ENCODE data around the gene DUOXA2. TPM values are rescaled to one million over a fixed set of nuclear protein-coding genes. Genes with fewer than 3 reads are reported as not detected.

Gene DUOXA2
- total RNA-seq, 1 experiment from 2014 or later = 1.6 TPM

DNA sequence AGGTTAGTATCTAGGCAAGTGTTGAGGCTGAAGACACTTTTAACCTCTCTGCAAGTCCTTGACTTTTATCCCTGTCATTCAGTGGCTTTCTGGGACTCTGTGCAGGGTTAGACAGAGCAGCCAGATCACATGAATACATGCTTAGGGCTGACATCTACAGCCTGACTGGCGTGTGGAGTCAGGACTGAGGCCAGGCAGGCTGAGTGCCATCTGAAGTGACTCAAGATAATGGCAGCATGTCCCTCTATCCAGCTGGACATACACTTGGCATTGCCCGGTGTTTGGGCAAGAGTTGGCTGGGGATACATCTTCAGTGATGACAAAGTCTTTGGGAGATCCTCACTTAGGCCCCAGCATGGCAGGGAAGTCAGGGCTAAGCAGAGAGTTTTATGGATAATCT, 22.6 kb upstream of the DUOXA2 start:
- BruUV-seq (replicated peaks) = TSS peak; percentile 86
- Mint-ChIP-seq H3K36me3 (ENCODE audit: insufficient read depth, unreplicated experiment) (no peaks in the 10 kb centered on the region), H3K9me3 (ENCODE audit: unreplicated experiment) (no peaks in the 10 kb centered on the region), H3K27me3 (ENCODE audit: insufficient read depth, unreplicated experiment) (no peaks in the 10 kb centered on the region), H3K4me1 (ENCODE audit: low read depth, unreplicated experiment) (peaks cover 21% of the 10 kb centered on the region), H3K27ac (ENCODE audit: unreplicated experiment) (peak overlapping the region; percentile 59), H3K4me3 (ENCODE audit: unreplicated experiment) (no peak overlapping the region)
- ChIA-PET CTCF (interaction anchor here (2.4 kb wide), 1 partner anchor 26 kb away, joined by 11 read pairs; no protein-coding TSS in a partner anchor), POLR2A (no interaction called here)
- H3K36me3 ChIP-seq (ENCODE audit: control insufficient read depth, insufficient read depth, low read length) = no peaks in the 10 kb centered on the region
- intact Hi-C loops (cut with micrococcal nuclease; ENCODE audit: unreplicated experiment) = no loop called here
- no peaks in the 10 kb centered on the region for H3K27me3 ChIP-seq (replicated peaks; ENCODE audit: control insufficient read depth, insufficient read depth, low read length)
- peaks cover 41% of the 10 kb centered on the region for H3K4me1 ChIP-seq
- no peak overlapping the region for H3K4me3 ChIP-seq (ENCODE audit: low read depth, low read length)
- no peaks in the 10 kb centered on the region for H3K9me3 ChIP-seq
- TF ChIP-seq, protein P1, sequence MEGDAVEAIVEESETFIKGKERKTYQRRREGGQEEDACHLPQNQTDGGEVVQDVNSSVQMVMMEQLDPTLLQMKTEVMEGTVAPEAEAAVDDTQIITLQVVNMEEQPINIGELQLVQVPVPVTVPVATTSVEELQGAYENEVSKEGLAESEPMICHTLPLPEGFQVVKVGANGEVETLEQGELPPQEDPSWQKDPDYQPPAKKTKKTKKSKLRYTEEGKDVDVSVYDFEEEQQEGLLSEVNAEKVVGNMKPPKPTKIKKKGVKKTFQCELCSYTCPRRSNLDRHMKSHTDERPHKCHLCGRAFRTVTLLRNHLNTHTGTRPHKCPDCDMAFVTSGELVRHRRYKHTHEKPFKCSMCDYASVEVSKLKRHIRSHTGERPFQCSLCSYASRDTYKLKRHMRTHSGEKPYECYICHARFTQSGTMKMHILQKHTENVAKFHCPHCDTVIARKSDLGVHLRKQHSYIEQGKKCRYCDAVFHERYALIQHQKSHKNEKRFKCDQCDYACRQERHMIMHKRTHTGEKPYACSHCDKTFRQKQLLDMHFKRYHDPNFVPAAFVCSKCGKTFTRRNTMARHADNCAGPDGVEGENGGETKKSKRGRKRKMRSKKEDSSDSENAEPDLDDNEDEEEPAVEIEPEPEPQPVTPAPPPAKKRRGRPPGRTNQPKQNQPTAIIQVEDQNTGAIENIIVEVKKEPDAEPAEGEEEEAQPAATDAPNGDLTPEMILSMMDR (IDR thresholded peaks at IDR 0.05; ENCODE audit: insufficient read depth in 1 of 2, low read depth in 1 of 2, low read length in 1 of 2, severe bottlenecking in 1 of 2, unreplicated experiment in 1 of 2) = no peak
- no peak for DNase-seq

DNA sequence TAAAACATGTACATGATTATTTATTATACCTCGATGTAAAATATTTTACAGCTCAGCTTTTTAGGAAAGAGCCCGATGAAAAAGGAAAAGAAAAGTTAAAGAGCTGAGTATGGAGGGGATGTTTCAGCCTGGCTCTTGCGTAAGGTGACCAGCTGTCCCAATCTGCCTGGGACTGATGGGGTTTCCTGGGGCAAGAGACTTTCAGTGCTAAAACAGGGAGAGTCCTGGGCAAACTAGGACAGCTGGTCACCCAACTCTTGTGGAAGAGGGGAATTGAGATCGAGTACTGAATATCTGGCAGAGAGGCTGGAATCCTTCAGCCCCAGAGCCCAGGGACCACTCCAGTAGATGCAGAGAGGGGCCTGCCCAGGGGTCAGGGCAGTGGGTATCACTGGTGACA, 21.1 kb upstream of the DUOXA2 start:
- POLR2A ChIA-PET = no interaction called here
- no peak overlapping the region for H3K4me3 ChIP-seq (ENCODE audit: low read depth, low read length)
- no peaks in the 10 kb centered on the region for H3K27me3 ChIP-seq (replicated peaks; ENCODE audit: control insufficient read depth, insufficient read depth, low read length)
- no peaks in the 10 kb centered on the region for H3K36me3 Mint-ChIP-seq (ENCODE audit: insufficient read depth, unreplicated experiment)
- DNase-seq = no peak
- no TSS peak for BruUV-seq (replicated peaks)
- H3K36me3 ChIP-seq (ENCODE audit: control insufficient read depth, insufficient read depth, low read length) = no peaks in the 10 kb centered on the region
- H3K27ac Mint-ChIP-seq (ENCODE audit: unreplicated experiment) = no peak overlapping the region
- CTCF ChIA-PET = interaction anchor here (2.4 kb wide), 1 partner anchor 25 kb away, joined by 11 read pairs; no protein-coding TSS in a partner anchor
- TF ChIP-seq, protein P1 (IDR thresholded peaks at IDR 0.05; ENCODE audit: insufficient read depth in 1 of 2, low read depth in 1 of 2, low read length in 1 of 2, severe bottlenecking in 1 of 2, unreplicated experiment in 1 of 2) = no peak
- no peak overlapping the region for H3K4me3 Mint-ChIP-seq (ENCODE audit: unreplicated experiment)
- no peaks in the 10 kb centered on the region for H3K27me3 Mint-ChIP-seq (ENCODE audit: insufficient read depth, unreplicated experiment)
- no peaks in the 10 kb centered on the region for H3K9me3 ChIP-seq
- peaks cover 21% of the 10 kb centered on the region for H3K4me1 Mint-ChIP-seq (ENCODE audit: low read depth, unreplicated experiment)
- H3K4me1 ChIP-seq = peaks cover 35% of the 10 kb centered on the region
- no peaks in the 10 kb centered on the region for H3K9me3 Mint-ChIP-seq (ENCODE audit: unreplicated experiment)
- intact Hi-C loops (cut with micrococcal nuclease; ENCODE audit: unreplicated experiment) = no loop called here

DNA sequence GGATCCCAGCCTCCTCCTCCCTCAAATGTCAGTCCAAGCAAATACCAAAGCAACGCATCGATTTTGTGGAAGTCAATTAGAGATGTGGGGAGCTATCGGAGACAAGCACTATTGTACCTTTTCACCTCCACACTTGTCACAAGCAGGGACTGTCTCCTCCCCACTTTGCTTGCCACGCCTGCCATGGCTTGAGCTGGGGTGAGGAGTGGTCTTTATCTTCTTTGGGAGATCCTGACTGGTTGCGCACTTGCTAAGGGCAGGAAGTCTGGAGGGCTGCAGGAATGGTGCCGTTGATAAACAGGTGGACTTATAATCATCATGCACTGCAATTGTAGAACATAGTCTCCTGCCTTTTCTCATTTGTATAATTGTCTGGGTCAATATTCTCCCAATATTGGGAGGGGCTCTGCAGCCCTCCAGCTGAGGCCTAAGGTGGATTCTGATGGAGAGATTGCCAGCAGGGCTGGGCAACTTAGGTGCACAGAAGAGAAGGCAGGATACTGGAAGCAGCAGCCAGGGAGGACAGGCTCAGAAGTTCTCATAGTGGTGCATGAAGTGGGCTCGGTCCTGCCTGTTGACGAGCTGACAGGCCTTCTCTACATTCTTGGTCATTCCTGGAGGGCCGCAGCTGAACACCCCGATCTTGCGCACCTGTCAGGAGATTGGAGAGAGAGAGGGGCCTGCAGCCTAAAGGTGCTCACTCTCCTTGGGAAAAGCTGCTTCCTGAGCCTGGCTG, 20.3 kb upstream of the DUOXA2 start:
- Mint-ChIP-seq H3K27me3 (ENCODE audit: insufficient read depth, unreplicated experiment) (no peaks in the 10 kb centered on the region), H3K9me3 (ENCODE audit: unreplicated experiment) (no peaks in the 10 kb centered on the region), H3K27ac (ENCODE audit: unreplicated experiment) (no peak overlapping the region), H3K4me3 (ENCODE audit: unreplicated experiment) (no peak overlapping the region), H3K4me1 (ENCODE audit: low read depth, unreplicated experiment) (peaks cover 21% of the 10 kb centered on the region), H3K36me3 (ENCODE audit: insufficient read depth, unreplicated experiment) (no peaks in the 10 kb centered on the region)
- no peaks in the 10 kb centered on the region for H3K36me3 ChIP-seq (ENCODE audit: control insufficient read depth, insufficient read depth, low read length)
- intact Hi-C loops (cut with micrococcal nuclease; ENCODE audit: unreplicated experiment) = no loop called here
- H3K4me3 ChIP-seq (ENCODE audit: low read depth, low read length) = no peak overlapping the region
- BruUV-seq (replicated peaks) = no TSS peak
- no peaks in the 10 kb centered on the region for H3K27me3 ChIP-seq (replicated peaks; ENCODE audit: control insufficient read depth, insufficient read depth, low read length)
- TF ChIP-seq, protein P1 (IDR thresholded peaks at IDR 0.05; ENCODE audit: insufficient read depth in 1 of 2, low read depth in 1 of 2, low read length in 1 of 2, severe bottlenecking in 1 of 2, unreplicated experiment in 1 of 2) = no peak
- CTCF ChIA-PET = interaction anchor here (0.8 kb wide), 1 partner anchor 25 kb away, joined by 3 read pairs; no protein-coding TSS in a partner anchor
- H3K4me1 ChIP-seq = peaks cover 30% of the 10 kb centered on the region
- POLR2A ChIA-PET = no interaction called here
- DNase-seq = no peak
- H3K9me3 ChIP-seq = no peaks in the 10 kb centered on the region
